Stomach (tissue), 9 donors: ENCODE results near the gene GAREM2. TPM values are rescaled to one million over a fixed set of nuclear protein-coding genes. Genes with fewer than 3 reads are reported as not detected.

Experiments used
- DNase-seq, 2 donors: peaks; one replicate each; pipeline versions ENCODE4 v3.0.0 to v3.0.0-alpha.2; 2013 to 2019
- H3K27ac ChIP-seq, 5 donors: fragments of 200-600 bp in 4 of 5; sonication (generic) in 4 of 5; one replicate each; pipeline ENCODE4 v1.5.1; 2013 to 2019; ENCODE audit warnings: mild to moderate bottlenecking in 1 of 5, moderate library complexity in 1 of 5
- H3K27me3 ChIP-seq, 3 donors: fragments of 200-600 bp; sonication (generic); one replicate each; pipeline ENCODE4 v1.5.1; 2017 to 2019; ENCODE audit warnings: mixed run types in 1 of 3
- H3K36me3 ChIP-seq, 4 donors: fragments of 200-600 bp; sonication (generic); 1 replicate in 3 of 4; 2 replicates in 1 of 4; pipeline ENCODE4 v1.5.1; 2016 to 2019
- H3K4me1 ChIP-seq, 4 donors: fragments of 200-600 bp; sonication (generic); one replicate each; pipeline ENCODE4 v1.5.1; 2016 to 2019
- H3K4me3 ChIP-seq, 4 donors: fragments of 200-600 bp; sonication (generic) in 3 of 4; one replicate each; pipeline ENCODE4 v1.5.1; 2016 to 2019; ENCODE audit warnings: mild to moderate bottlenecking in 1 of 4
- H3K9me3 ChIP-seq, 4 donors: fragments of 200-600 bp; sonication (generic); one replicate each; pipeline ENCODE4 v1.5.1; 2016 to 2019
- EP300 ChIP-seq: sonication (generic); formaldehyde crosslinking; IDR thresholded peaks from one replicate; pipeline ENCODE4 v1.6.1; 2017; ENCODE audit warnings: antibody characterized with exemption
- POLR2A ChIP-seq, 4 donors: fragments of 450-650 bp; IDR thresholded peaks; one replicate each; pipeline ENCODE4 v1.6.1; 2016; ENCODE audit warnings: antibody characterized with exemption in 4 of 4, control low read depth in 2 of 4, mild to moderate bottlenecking in 1 of 4, moderate library complexity in 1 of 4
- POLR2AphosphoS5 ChIP-seq, 3 donors: sonication (generic); formaldehyde crosslinking; IDR thresholded peaks; one replicate each; pipeline ENCODE4 v1.6.1; 2016; ENCODE audit warnings: antibody characterized with exemption in 3 of 3
- WGBS, 5 donors: extraction: QIAGEN DNeasy Blood & Tissue Kit in 3 of 5; methylation state at CpG; one replicate each; pipeline versions ENCODE4 v1.1.5 to v1.1.7; 2013 to 2018; 5-methylcytosine and 5-hydroxymethylcytosine counted together
- intact Hi-C: fragments of 100-400 bp; cut with DNase I; formaldehyde crosslinking; loops from one replicate; pipeline ENCODE4 v1.15.1; 2023; ENCODE audit warnings: low total_unique reads
- polyA plus RNA-seq, 3 donors: library from polyadenylated mRNA; stranded (reverse); fragments of 200-250 nt; gene quantifications; one replicate each; pipeline ENCODE4 v1.2.3, GENCODE V29; 2013
- total RNA-seq, 5 donors: library from RNA; depleted of rRNA; stranded (reverse); fragments of >200 nt; gene quantifications; one replicate each; pipeline versions ENCODE4 v1.1.0 to v1.2.3, GENCODE V29; 2014 to 2016
- TF ChIP-seq, protein P1 (sequence below), 7 experiments: fragments of 450-650 bp in 4 of 7; fragments of 200-600 bp in 3 of 7; sonication (generic) in 3 of 7; IDR thresholded peaks; one replicate each; pipeline ENCODE4 v1.5.1; 2016 to 2019; ENCODE audit warnings: antibody characterized with exemption in 7 of 7, control low read depth in 2 of 7, mild to moderate bottlenecking in 1 of 7
- donor health status: healthy with polysubstance abuse.
- donor health status: Bipolar disorder and iron deficiency.
- donor health status: healthy.

The GAREM2 gene
- total and polyA plus RNA-seq, 8 donors: under 0.01 to 2.3 (median 1.2) TPM; not detected in 2

- H3K36me3 ChIP-seq: peaks cover 49 to 100% (median 98%) of the 10 kb centered on the region in 4 donors
- TF ChIP-seq EP300 (no peak), POLR2AphosphoS5 (IDR thresholded peaks at IDR 0.05) (no peak), POLR2A (IDR thresholded peaks at IDR 0.05) (no peak)
- TF ChIP-seq, protein P1, sequence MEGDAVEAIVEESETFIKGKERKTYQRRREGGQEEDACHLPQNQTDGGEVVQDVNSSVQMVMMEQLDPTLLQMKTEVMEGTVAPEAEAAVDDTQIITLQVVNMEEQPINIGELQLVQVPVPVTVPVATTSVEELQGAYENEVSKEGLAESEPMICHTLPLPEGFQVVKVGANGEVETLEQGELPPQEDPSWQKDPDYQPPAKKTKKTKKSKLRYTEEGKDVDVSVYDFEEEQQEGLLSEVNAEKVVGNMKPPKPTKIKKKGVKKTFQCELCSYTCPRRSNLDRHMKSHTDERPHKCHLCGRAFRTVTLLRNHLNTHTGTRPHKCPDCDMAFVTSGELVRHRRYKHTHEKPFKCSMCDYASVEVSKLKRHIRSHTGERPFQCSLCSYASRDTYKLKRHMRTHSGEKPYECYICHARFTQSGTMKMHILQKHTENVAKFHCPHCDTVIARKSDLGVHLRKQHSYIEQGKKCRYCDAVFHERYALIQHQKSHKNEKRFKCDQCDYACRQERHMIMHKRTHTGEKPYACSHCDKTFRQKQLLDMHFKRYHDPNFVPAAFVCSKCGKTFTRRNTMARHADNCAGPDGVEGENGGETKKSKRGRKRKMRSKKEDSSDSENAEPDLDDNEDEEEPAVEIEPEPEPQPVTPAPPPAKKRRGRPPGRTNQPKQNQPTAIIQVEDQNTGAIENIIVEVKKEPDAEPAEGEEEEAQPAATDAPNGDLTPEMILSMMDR (IDR thresholded peaks at IDR 0.05): no peak
- no peak overlapping the region for H3K27ac ChIP-seq
- H3K27me3 ChIP-seq: no peaks in the 10 kb centered on the region
- no peaks in the 10 kb centered on the region for H3K9me3 ChIP-seq
- no peak overlapping the region for H3K4me3 ChIP-seq
- DNase-seq: no peak
- no peaks in the 10 kb centered on the region for H3K4me1 ChIP-seq
- intact Hi-C loops: no loop called here
- WGBS, 5 donors: 40 to 61% (median 53%) methylated on average over 1 of the region's 1 CpG
These were observed 30.1 kb downstream of the GAREM2 start for GRCh38 chr2:26202981-26203490.

- intact Hi-C loops: no loop called here
- Histone ChIP-seq H3K27ac (no peak overlapping the region), H3K9me3 (no peaks in the 10 kb centered on the region), H3K4me3 (no peak overlapping the region), H3K36me3 (peaks cover 55 to 100% (median 98%) of the 10 kb centered on the region in 4 donors), H3K27me3 (no peaks in the 10 kb centered on the region), H3K4me1 (no peaks in the 10 kb centered on the region)
- DNase-seq: no peak
- WGBS, 5 donors: 89 to 94% (median 92%) methylated on average over 7 of the region's 7 CpGs
- TF ChIP-seq EP300: no peak
- TF ChIP-seq POLR2AphosphoS5 (IDR thresholded peaks at IDR 0.05): no peak
- TF ChIP-seq, protein P1 (IDR thresholded peaks at IDR 0.05): no peak
- no peak for TF ChIP-seq POLR2A (IDR thresholded peaks at IDR 0.05)
These were observed 31.0 kb downstream of the GAREM2 start for GRCh38 chr2:26203906-26204305.

GRCh38 chr2:26212011-26212410 lies 39.1 kb downstream of the GAREM2 start:
- H3K9me3 ChIP-seq: no peaks in the 10 kb centered on the region
- peaks cover 52 to 100% (median 99%) of the 10 kb centered on the region in 4 donors for H3K36me3 ChIP-seq
- intact Hi-C loops: no loop called here
- H3K4me1 ChIP-seq: no peaks in the 10 kb centered on the region
- whole genome bisulfite sequencing, 5 donors: 93 to 97% (median 95%) methylated on average over 5 of the region's 5 CpGs
- no peak for TF ChIP-seq POLR2AphosphoS5 (IDR thresholded peaks at IDR 0.05)
- no peak for TF ChIP-seq EP300
- no peak for TF ChIP-seq POLR2A (IDR thresholded peaks at IDR 0.05)
- TF ChIP-seq, protein P1 (IDR thresholded peaks at IDR 0.05): no peak
- H3K27me3 ChIP-seq: no peaks in the 10 kb centered on the region
- no peak overlapping the region for H3K27ac ChIP-seq
- no peak overlapping the region for H3K4me3 ChIP-seq
- no peak for DNase-seq

DNA sequence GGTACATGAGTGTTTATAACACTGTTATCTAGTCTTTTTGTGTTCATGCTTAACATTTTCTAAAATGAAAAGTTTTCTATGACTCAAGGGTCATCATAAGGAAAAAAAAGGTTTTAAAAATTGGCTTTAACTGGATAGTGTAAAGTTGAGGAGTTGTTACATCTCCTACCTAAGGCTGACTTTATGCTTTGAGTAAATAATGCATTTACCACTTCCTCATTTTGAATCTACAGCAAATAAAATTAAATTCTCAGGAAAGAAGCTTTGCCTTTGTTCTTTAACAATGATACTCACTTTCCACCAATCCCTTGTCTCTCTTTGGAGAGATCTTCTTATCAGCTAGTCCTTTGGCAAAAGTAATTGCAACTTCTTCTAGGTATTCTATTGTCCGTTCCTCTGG lies 41.9 kb downstream of the GAREM2 start:
- Histone ChIP-seq H3K9me3 (no peaks in the 10 kb centered on the region), H3K4me3 (no peak overlapping the region), H3K4me1 (no peaks in the 10 kb centered on the region), H3K36me3 (peaks cover 36 to 100% (median 96%) of the 10 kb centered on the region in 4 donors), H3K27me3 (no peaks in the 10 kb centered on the region), H3K27ac (no peak overlapping the region)
- intact Hi-C loops: no loop called here
- no peak for DNase-seq
- 75 to 88% (median 84%) methylated on average over 1 of the region's 1 CpG for WGBS, 5 donors
- TF ChIP-seq POLR2AphosphoS5 (IDR thresholded peaks at IDR 0.05) (no peak), POLR2A (IDR thresholded peaks at IDR 0.05) (no peak), EP300 (no peak)
- TF ChIP-seq, protein P1 (IDR thresholded peaks at IDR 0.05): no peak
